B cell (primary cell): Measurements from ENCODE around the gene LMO7.

Experiments
- EZH2 ChIP-seq: IDR thresholded peaks from 2 replicates; pipeline ENCODE4 v1.6.1; 2012; ENCODE audit warnings: borderline replicate concordance, low read depth, mild to moderate bottlenecking, moderate library complexity, low read length; ENCODE audit not compliant: insufficient read depth, poor library complexity, severe bottlenecking
- TF ChIP-seq, protein P1 (sequence below): fragments of 200-600 bp; IDR thresholded peaks from one replicate; pipeline ENCODE4 v1.8.0; 2022; ENCODE audit warnings: antibody characterized with exemption, mild to moderate bottlenecking

DNA sequence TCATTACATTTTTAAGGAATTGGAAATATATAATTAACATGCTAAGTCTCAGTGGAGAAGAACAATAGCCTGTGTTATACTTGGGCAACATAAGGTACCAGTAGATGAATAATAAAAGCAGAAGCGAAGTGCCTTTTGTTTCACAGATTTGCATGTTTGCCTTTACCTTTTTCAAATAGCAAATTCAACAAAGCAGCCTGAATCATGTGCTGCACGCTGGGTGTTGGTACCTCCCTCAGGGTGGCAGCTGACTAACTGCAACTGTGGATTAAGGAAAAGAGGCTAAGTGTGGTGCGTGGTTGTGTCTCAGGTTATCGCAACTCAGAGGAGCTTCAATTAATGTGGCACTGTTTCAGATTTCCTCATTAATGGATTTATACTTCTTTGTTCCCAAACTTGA, 189.0 kb downstream of the LMO7 start:
- TF ChIP-seq, protein P1, sequence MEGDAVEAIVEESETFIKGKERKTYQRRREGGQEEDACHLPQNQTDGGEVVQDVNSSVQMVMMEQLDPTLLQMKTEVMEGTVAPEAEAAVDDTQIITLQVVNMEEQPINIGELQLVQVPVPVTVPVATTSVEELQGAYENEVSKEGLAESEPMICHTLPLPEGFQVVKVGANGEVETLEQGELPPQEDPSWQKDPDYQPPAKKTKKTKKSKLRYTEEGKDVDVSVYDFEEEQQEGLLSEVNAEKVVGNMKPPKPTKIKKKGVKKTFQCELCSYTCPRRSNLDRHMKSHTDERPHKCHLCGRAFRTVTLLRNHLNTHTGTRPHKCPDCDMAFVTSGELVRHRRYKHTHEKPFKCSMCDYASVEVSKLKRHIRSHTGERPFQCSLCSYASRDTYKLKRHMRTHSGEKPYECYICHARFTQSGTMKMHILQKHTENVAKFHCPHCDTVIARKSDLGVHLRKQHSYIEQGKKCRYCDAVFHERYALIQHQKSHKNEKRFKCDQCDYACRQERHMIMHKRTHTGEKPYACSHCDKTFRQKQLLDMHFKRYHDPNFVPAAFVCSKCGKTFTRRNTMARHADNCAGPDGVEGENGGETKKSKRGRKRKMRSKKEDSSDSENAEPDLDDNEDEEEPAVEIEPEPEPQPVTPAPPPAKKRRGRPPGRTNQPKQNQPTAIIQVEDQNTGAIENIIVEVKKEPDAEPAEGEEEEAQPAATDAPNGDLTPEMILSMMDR: no peak
- TF ChIP-seq EZH2: no peak
